GM15510 (cell line): ENCODE measurements around the gene TRIM75.

Experiments
- POLR2A ChIP-seq: IDR thresholded peaks from 3 replicates; pipeline ENCODE4 v1.6.1; 2011; ENCODE audit warnings: borderline replicate concordance; ENCODE audit not compliant: insufficient read length; ENCODE audit errors: extremely low read depth

The TRIM75 gene

DNA sequence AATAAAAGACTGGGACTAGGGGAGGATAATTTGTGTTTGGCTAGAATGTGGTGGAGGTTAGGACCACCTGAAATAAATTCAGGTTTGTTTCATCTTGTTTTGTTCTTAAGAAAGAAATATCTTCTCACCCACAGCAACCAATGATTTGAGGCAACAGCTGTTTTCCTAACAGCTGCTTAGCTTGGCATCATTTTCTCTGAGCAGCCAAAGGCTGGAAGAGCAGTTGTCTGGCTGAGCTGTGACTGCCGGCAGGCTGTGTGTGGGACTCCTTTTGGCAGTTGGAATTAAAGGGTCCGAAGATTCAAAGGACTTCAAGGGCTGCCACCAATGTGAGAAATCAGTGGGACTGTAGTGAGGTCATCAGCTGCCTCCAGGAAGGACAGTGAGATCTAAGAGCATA lies 5.0 kb downstream of the TRIM75 start:
- no peak for TF ChIP-seq POLR2A

DNA sequence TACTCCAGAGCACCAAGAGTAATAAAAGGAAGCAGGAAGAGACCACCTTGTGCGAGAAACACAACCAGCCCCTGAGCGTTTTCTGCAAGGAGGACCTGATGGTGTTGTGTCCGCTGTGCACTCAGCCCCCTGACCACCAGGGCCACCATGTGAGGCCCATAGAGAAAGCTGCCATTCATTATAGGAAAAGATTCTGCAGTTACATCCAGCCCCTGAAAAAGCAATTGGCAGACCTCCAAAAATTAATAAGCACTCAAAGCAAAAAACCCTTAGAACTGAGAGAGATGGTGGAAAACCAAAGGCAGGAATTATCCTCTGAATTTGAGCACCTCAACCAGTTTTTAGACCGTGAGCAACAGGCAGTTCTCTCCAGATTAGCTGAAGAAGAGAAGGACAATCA lies 5.7 kb downstream of the TRIM75 start:
- TF ChIP-seq POLR2A, result no peak

DNA sequence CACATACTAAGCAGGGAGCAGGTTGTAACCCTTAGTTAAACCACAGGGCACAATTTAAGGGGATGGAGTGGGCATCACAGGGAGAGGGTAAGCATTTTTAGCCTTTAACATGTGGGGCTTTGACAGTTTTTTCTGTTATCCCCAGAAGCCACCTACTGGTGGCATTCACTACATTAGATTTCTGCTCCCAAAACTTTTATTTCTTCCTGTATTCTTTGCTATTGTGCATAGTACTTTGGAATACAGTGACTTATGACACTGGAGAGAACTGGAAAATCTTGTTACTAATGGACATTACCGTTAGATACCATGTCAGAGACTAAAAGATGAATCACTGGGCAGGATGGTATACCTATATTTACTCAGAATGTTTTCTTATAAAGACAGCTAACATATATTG lies 7.3 kb downstream of the TRIM75 start:
- no peak for TF ChIP-seq POLR2A

DNA sequence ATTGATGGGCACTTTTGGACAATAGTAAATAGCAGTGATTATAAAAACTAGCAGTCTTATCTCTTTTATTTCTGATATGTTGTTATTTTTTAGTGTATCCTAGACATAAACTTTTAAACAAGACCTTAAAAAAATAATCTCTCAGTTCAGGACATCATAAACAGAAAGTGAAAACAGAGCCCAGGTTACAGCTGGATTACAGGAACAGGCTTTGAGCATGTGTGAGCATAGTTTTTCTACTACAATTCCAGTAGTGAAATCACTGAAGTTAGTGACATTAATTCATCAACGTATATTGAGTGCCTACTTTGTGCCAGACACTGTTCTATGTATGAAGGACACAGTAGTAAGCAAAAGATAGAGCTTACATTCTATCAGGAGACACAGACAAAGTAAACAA lies 16.9 kb downstream of the TRIM75 start:
- no peak for TF ChIP-seq POLR2A

DNA sequence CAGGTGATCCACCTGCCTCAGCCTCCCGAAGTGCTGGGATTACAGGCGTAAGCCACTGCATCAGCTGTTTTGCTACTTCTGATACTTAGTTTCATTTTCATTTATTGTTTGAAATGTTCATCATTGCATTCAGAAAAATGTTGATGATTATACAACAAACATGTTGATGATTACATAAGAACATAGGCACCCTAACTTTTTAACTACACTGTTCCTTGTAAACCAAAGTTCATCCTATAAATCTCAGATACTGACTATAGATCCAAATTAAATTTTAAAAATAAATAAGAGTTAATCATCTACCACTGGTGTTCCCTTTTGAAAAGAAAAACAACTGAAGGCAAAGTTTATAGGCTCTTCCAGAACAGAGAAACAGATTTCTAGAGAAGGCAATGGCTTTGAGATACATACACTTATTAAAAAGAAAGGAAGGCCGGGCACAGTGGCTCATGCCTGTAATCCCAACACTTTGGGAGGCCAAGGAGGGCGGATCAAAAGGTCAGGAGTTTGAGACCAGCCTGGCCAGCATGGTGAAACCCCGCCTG lies 23.4 kb downstream of the TRIM75 start:
- no peak for TF ChIP-seq POLR2A

DNA sequence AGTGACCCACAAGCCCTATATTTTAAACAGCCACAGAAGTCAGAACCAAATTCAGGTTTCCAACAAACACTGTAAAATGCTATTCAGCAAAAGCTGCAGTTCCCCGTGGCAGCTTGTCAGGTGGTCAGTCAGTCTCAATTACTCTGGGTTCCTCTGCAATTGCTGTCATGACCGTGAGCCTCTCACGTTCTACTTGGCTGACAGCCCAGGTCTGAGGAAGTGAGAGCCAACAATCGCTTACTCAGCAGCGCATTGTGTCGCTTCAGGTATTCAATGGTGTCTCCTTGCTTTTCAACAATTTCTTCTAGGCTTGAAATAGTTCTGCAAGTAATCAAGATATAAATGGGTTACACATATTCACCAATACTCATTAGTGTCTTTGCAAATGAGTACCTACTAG lies 25.8 kb downstream of the TRIM75 start:
- no peak for TF ChIP-seq POLR2A

DNA sequence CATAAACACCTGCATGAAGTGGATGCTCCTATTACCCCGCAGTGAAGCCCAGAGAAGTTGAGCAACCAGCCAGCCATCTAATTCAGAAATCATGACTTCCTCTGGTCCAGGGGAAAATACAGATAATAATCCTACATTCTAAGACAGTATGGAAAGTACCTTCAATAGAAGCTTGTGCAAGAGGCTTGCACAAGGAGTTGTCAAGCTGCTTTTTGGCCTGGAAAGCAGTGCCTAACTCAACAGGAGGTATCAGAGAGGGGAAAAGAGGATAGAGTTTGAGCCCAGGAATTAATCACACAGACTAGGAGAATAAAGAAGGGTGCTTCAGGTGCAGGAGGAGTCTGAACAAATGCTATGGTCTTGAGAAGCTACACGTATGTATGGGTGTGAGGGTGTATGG lies 32.3 kb downstream of the TRIM75 start:
- no peak for TF ChIP-seq POLR2A

DNA sequence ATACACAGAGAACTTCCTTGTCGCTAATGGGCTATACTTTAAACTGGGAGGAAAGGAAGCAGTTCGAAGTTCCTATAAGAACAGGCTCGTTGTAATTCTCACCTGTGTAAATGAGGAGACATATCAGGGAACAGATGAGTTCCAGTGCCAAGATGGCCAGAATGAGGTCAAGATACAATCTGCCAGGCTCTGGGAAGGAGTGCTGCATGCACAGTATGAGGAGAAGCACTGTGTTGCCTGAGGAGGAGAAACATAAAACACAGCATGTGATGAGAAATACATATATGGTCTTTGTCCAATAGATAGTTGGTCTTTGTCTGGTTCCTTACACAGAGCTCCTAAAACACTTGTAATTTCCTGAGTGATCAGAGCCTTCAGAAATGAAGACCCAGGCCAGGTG lies 34.7 kb downstream of the TRIM75 start:
- no peak for TF ChIP-seq POLR2A

DNA sequence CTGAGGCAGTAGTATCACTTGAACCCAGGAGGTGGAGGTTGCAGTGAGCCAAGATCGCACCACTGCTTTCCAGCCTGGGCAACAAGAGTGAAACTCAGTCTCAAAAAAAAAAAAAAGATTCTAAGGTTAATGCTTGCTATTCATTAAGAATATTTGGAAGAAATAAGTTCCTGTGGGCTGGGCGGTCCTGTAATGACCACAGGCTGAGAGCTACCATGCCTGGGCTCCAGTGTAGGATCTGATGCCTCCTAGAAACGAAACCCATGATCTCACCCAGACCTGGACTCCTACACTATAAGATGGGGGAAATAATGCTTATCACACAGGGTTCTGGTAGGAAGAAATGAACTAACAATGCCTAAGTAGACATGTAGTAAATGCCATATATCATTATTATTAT lies 41.2 kb downstream of the TRIM75 start:
- TF ChIP-seq POLR2A, result no peak

DNA sequence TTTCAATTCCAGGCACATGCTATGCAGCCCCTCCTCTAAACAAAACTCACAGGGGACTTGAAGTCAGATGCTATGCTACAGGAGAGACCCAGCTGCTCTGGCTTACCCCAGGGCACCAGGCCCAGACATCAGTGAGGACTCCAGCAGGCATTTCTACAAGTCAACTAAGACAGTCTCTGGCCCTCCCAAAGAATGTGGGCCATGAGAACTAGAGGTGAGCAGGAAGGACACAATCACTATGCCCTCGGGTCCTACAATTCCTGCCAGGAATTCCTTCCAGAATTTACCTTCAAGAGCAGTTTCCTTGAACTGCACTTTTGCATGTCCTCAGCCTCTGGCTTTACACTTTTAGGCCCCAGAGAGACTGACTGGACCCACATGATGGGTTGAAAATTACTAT lies 41.6 kb downstream of the TRIM75 start:
- TF ChIP-seq POLR2A, result no peak

DNA sequence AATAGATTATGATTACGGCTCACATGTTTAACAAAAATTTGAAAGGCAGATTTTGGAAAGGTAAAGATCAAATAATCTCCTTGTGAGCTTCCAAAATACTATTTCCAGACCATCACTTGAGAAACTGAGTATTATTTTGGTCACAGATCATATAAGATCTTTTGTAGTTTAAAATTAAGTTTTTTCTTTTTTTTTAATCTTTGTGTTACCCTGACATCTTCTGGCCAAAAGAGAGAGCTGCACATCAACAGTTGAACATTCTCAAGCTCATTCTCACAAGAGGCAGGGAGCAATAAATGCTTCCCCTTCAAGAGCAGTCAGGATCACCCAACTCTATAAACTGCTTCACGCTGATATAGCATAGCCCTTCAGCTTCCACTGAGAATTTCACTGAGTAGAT lies 43.1 kb downstream of the TRIM75 start:
- TF ChIP-seq POLR2A, result no peak

DNA sequence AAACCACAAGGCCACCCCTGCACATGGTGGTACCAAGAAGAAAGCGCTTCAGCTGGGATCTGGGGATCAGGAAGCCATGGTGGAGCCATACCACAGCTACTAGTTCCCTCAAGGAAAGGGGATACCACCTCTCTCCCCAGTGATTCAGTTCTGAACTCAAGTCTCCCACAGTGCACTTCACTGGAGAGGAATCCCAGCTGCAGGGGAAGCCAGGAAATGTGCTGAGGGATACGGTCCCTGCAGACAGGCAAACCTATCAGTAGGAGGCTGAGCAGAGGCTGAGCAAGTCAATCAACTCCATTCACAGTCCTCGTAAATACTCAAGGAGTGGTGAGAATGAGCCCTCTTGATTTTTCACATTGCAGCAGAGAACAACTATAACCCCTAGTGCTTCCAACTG lies 48.0 kb downstream of the TRIM75 start:
- TF ChIP-seq POLR2A, result no peak

DNA sequence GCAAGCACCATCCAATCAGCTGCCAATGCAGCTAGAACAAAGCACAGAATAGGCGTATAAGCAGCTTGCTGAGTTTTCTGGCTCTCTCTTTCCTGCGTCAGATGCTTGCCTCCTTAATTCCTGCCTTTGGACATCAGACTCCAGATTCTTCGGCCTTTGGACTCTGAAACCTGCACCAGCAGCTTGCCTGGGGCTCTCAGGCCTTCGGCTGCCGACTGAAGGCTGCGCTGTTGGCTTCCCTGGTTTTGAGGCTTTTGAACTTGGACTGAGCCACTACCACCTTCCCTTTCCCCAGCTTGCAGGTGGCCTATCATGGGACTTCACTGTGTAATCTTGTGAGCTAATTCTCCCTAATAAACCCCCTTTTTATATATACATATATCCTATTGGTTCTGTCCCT lies 52.9 kb downstream of the TRIM75 start:
- TF ChIP-seq POLR2A, result no peak
